GM23338 (cell line): ENCODE data around the gene FAXDC2. TPM values are rescaled to one million over a fixed set of nuclear protein-coding genes. Genes with fewer than 3 reads are reported as not detected.

ENCODE experiments used
- ATAC-seq: fragments of 200-7000 bp; cut with Tn5 transposase; 3 replicates; pipeline ENCODE4 v1.9.1; 2020
- DNase-seq: peaks from one replicate; pipeline ENCODE4 v3.0.0-alpha.2; 2015; ENCODE audit warnings: low spot score
- H2AFZ ChIP-seq: fragments of 200-600 bp; sonication (generic); 2 replicates; pipeline ENCODE4 v1.8.0; 2016; ENCODE audit warnings: antibody characterized with exemption, mild to moderate bottlenecking, moderate library complexity
- H3F3A ChIP-seq: fragments of 200-600 bp; sonication (generic); replicated peaks from 2 replicates; pipeline ENCODE4 v1.8.0; 2017; ENCODE audit warnings: antibody characterized with exemption, mixed run types, low read depth
- H3K27ac ChIP-seq: fragments of 200-600 bp; sonication (generic); 2 replicates; pipeline ENCODE4 v1.6.1; 2016; ENCODE audit warnings: low read depth
- H3K27me3 ChIP-seq: fragments of 200-600 bp; sonication (generic); 2 replicates; pipeline ENCODE4 v1.8.0; 2016; ENCODE audit warnings: mild to moderate bottlenecking, mixed run types, moderate library complexity; ENCODE audit not compliant: insufficient read depth
- H3K36me3 ChIP-seq: fragments of 200-600 bp; sonication (generic); 2 replicates; pipeline ENCODE4 v1.8.0; 2016; ENCODE audit warnings: mild to moderate bottlenecking; ENCODE audit not compliant: insufficient read depth
- H3K4me1 ChIP-seq: fragments of 200-600 bp; sonication (generic); 2 replicates; pipeline ENCODE4 v1.8.0; 2016; ENCODE audit warnings: mild to moderate bottlenecking, moderate library complexity; ENCODE audit not compliant: insufficient read depth
- H3K4me2 ChIP-seq: fragments of 200-600 bp; sonication (generic); 2 replicates; pipeline ENCODE4 v1.7.1; 2017; ENCODE audit warnings: mixed run types
- H3K4me3 ChIP-seq: fragments of 200-600 bp; sonication (generic); 2 replicates; pipeline ENCODE4 v1.6.1; 2016; ENCODE audit warnings: mixed run types
- H3K79me2 ChIP-seq: fragments of 200-600 bp; sonication (generic); replicated peaks from 2 replicates; pipeline ENCODE4 v1.8.0; 2017; ENCODE audit warnings: mild to moderate bottlenecking; ENCODE audit not compliant: insufficient read depth
- H3K9me2 ChIP-seq: fragments of 200-600 bp; sonication (generic); 2 replicates; pipeline ENCODE4 v1.8.0; 2017; ENCODE audit not compliant: insufficient read depth
- H4K20me1 ChIP-seq: fragments of 200-600 bp; sonication (generic); replicated peaks from 2 replicates; pipeline ENCODE4 v1.8.0; 2017; ENCODE audit warnings: mild to moderate bottlenecking; ENCODE audit not compliant: insufficient read depth
- H3K27ac Mint-ChIP-seq: 2 replicates; pipeline ENCODE4 v1.8.0; 2020; ENCODE audit warnings: inconsistent platforms, mild to moderate bottlenecking, moderate library complexity, mixed read lengths
- H3K27me3 Mint-ChIP-seq: 3 replicates; pipeline ENCODE4 v1.8.0; 2022; ENCODE audit warnings: low read depth, mild to moderate bottlenecking, moderate library complexity, mixed read lengths, inconsistent platforms; ENCODE audit not compliant: insufficient read depth, poor library complexity
- H3K36me3 Mint-ChIP-seq: 3 replicates; pipeline ENCODE4 v1.8.0; 2021; ENCODE audit warnings: low read depth, mild to moderate bottlenecking, inconsistent platforms, moderate library complexity, mixed read lengths
- H3K4me1 Mint-ChIP-seq: 3 replicates; pipeline ENCODE4 v1.8.0; 2020; ENCODE audit warnings: mild to moderate bottlenecking, inconsistent platforms, mixed read lengths
- H3K4me3 Mint-ChIP-seq: 3 replicates; pipeline ENCODE4 v1.8.0; 2021; ENCODE audit warnings: moderate library complexity, mild to moderate bottlenecking, inconsistent platforms, mixed read lengths
- H3K9me3 Mint-ChIP-seq: 3 replicates; pipeline ENCODE4 v1.8.0; 2020; ENCODE audit warnings: moderate library complexity, mild to moderate bottlenecking, inconsistent platforms, mixed read lengths
- EZH2 ChIP-seq: fragments of 200-600 bp; sonication (generic); IDR thresholded peaks from one replicate; pipeline ENCODE4 v1.8.0; 2017; ENCODE audit warnings: antibody characterized with exemption, mild to moderate bottlenecking, low read depth; ENCODE audit not compliant: unreplicated experiment
- POLR2AphosphoS5 ChIP-seq: IDR thresholded peaks from 2 replicates; pipeline ENCODE4 v1.6.1; 2016; ENCODE audit warnings: antibody characterized with exemption, low read depth
- STAT1 ChIP-seq: IDR thresholded peaks from one replicate; pipeline ENCODE4 v1.6.1; 2016; ENCODE audit warnings: antibody characterized with exemption; ENCODE audit not compliant: unreplicated experiment
- ZNF331 ChIP-seq: fragments of 250-450 bp; sonication (Bioruptor Pico); IDR thresholded peaks from 2 replicates; pipeline ENCODE4 v1.5.0; 2020; ENCODE audit warnings: low read depth, mild to moderate bottlenecking, moderate library complexity
- polyA plus RNA-seq: library from polyadenylated mRNA; unstranded; fragments of >200 nt; fragmentation: Nextera tagmentation; extraction: Ambion mirVana; gene quantifications from 2 replicates; pipeline ENCODE4 v1.2.1, GENCODE V29; 2016
- total RNA-seq: library from RNA; depleted of rRNA; stranded (reverse); fragments of >200 nt; shearing (Covaris generic); gene quantifications from 2 replicates; pipeline ENCODE4 v1.2.3, GENCODE V29; 2014
- TF ChIP-seq, protein P1 (sequence below): fragments of 250-450 bp; sonication (Bioruptor Pico); IDR thresholded peaks from 2 replicates; pipeline ENCODE4 v1.5.0; 2020; ENCODE audit warnings: mild to moderate bottlenecking, moderate library complexity
- TF ChIP-seq, protein P2 (sequence below): IDR thresholded peaks from one replicate; pipeline ENCODE4 v1.6.1; 2018; ENCODE audit warnings: antibody characterized with exemption; ENCODE audit not compliant: unreplicated experiment
- TF ChIP-seq, protein P3 (sequence below): IDR thresholded peaks from 2 replicates; pipeline ENCODE4 v1.6.1; 2016; ENCODE audit warnings: antibody characterized with exemption

The FAXDC2 gene
- total and polyA plus RNA-seq, 2 experiments from 2014 or later: 4.0 to 4.6 TPM

DNA sequence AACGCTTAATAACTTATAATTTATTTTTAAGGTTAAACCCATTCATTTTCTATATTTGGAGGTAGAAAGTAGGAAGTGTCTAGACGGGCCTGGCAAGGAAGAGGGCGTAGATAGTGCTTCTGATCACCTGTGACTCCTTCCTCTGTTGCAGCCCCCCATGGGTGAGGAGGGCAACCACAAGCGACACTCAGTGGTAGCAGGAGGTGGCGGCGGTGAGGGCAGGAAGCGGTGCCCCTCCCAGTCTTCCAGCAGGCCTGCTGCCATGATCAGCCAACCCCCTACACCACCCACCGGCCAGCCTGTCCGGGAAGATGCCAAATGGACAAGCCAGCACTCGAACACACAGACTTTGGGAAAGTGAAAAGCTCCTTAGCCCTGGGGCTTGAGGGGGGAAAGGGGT, 36.7 kb downstream of the FAXDC2 start (continued):
- TF ChIP-seq, protein P1, sequence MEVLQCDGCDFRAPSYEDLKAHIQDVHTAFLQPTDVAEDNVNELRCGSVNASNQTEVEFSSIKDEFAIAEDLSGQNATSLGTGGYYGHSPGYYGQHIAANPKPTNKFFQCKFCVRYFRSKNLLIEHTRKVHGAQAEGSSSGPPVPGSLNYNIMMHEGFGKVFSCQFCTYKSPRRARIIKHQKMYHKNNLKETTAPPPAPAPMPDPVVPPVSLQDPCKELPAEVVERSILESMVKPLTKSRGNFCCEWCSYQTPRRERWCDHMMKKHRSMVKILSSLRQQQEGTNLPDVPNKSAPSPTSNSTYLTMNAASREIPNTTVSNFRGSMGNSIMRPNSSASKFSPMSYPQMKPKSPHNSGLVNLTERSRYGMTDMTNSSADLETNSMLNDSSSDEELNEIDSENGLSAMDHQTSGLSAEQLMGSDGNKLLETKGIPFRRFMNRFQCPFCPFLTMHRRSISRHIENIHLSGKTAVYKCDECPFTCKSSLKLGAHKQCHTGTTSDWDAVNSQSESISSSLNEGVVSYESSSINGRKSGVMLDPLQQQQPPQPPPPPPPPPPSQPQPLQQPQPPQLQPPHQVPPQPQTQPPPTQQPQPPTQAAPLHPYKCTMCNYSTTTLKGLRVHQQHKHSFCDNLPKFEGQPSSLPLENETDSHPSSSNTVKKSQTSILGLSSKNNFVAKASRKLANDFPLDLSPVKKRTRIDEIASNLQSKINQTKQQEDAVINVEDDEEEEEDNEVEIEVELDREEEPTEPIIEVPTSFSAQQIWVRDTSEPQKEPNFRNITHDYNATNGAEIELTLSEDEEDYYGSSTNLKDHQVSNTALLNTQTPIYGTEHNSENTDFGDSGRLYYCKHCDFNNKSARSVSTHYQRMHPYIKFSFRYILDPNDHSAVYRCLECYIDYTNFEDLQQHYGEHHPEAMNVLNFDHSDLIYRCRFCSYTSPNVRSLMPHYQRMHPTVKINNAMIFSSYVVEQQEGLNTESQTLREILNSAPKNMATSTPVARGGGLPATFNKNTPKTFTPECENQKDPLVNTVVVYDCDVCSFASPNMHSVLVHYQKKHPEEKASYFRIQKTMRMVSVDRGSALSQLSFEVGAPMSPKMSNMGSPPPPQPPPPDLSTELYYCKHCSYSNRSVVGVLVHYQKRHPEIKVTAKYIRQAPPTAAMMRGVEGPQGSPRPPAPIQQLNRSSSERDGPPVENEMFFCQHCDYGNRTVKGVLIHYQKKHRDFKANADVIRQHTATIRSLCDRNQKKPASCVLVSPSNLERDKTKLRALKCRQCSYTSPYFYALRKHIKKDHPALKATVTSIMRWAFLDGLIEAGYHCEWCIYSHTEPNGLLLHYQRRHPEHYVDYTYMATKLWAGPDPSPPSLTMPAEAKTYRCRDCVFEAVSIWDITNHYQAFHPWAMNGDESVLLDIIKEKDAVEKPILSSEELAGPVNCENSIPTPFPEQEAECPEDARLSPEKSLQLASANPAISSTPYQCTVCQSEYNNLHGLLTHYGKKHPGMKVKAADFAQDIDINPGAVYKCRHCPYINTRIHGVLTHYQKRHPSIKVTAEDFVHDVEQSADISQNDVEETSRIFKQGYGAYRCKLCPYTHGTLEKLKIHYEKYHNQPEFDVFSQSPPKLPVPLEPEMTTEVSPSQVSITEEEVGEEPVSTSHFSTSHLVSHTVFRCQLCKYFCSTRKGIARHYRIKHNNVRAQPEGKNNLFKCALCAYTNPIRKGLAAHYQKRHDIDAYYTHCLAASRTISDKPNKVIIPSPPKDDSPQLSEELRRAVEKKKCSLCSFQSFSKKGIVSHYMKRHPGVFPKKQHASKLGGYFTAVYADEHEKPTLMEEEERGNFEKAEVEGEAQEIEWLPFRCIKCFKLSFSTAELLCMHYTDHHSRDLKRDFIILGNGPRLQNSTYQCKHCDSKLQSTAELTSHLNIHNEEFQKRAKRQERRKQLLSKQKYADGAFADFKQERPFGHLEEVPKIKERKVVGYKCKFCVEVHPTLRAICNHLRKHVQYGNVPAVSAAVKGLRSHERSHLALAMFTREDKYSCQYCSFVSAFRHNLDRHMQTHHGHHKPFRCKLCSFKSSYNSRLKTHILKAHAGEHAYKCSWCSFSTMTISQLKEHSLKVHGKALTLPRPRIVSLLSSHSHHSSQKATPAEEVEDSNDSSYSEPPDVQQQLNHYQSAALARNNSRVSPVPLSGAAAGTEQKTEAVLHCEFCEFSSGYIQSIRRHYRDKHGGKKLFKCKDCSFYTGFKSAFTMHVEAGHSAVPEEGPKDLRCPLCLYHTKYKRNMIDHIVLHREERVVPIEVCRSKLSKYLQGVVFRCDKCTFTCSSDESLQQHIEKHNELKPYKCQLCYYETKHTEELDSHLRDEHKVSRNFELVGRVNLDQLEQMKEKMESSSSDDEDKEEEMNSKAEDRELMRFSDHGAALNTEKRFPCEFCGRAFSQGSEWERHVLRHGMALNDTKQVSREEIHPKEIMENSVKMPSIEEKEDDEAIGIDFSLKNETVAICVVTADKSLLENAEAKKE (CRISPR knock-in tag): no peak

DNA sequence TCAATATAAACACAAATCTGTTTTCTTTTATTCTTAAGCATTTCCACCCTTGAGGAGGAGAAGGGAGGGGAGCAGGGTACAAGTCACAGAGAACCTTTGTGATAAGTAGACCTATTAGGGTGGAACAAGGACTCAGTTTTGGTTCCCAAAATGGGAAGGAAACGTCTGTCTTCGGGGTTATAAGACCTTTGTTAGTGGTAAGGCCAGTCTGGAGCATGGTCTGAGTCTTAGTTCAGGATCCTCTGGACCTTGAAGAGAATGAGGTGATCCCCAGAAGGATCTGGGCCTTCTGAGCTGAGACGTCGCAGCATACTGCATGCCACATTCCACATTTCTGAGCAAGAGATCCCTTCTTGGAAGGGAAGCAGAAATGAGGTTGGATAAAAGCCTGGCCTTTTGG, 37.2 kb downstream of the FAXDC2 start:
- Histone ChIP-seq H4K20me1 (peaks cover 37% of the 10 kb centered on the region), H2AFZ (no peak overlapping the region), H3K27ac (no peak overlapping the region), H3K27me3 (no peaks in the 10 kb centered on the region), H3K9me2 (no peaks in the 10 kb centered on the region), H3K36me3 (peaks cover 82% of the 10 kb centered on the region), H3F3A (peaks cover 41% of the 10 kb centered on the region), H3K4me1 (no peaks in the 10 kb centered on the region), H3K4me2 (no peak overlapping the region), H3K4me3 (no peak overlapping the region), H3K79me2 (peaks cover 20% of the 10 kb centered on the region; the same call in 1 of the 2 replicates)
- ATAC-seq: no peak
- Mint-ChIP-seq H3K36me3 (peaks cover 98% of the 10 kb centered on the region), H3K9me3 (no peaks in the 10 kb centered on the region), H3K27me3 (peaks cover 20% of the 10 kb centered on the region), H3K4me1 (peaks cover 8% of the 10 kb centered on the region; the same call in 1 of the 3 replicates), H3K27ac (no peak overlapping the region), H3K4me3 (no peak overlapping the region)
- no peak for DNase-seq
- TF ChIP-seq EZH2 (no peak), ZNF331 (CRISPR knock-in tag) (no peak), POLR2AphosphoS5 (no peak), STAT1 (no peak)
- TF ChIP-seq, protein P2, sequence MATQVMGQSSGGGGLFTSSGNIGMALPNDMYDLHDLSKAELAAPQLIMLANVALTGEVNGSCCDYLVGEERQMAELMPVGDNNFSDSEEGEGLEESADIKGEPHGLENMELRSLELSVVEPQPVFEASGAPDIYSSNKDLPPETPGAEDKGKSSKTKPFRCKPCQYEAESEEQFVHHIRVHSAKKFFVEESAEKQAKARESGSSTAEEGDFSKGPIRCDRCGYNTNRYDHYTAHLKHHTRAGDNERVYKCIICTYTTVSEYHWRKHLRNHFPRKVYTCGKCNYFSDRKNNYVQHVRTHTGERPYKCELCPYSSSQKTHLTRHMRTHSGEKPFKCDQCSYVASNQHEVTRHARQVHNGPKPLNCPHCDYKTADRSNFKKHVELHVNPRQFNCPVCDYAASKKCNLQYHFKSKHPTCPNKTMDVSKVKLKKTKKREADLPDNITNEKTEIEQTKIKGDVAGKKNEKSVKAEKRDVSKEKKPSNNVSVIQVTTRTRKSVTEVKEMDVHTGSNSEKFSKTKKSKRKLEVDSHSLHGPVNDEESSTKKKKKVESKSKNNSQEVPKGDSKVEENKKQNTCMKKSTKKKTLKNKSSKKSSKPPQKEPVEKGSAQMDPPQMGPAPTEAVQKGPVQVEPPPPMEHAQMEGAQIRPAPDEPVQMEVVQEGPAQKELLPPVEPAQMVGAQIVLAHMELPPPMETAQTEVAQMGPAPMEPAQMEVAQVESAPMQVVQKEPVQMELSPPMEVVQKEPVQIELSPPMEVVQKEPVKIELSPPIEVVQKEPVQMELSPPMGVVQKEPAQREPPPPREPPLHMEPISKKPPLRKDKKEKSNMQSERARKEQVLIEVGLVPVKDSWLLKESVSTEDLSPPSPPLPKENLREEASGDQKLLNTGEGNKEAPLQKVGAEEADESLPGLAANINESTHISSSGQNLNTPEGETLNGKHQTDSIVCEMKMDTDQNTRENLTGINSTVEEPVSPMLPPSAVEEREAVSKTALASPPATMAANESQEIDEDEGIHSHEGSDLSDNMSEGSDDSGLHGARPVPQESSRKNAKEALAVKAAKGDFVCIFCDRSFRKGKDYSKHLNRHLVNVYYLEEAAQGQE: no peak
- TF ChIP-seq, protein P3, sequence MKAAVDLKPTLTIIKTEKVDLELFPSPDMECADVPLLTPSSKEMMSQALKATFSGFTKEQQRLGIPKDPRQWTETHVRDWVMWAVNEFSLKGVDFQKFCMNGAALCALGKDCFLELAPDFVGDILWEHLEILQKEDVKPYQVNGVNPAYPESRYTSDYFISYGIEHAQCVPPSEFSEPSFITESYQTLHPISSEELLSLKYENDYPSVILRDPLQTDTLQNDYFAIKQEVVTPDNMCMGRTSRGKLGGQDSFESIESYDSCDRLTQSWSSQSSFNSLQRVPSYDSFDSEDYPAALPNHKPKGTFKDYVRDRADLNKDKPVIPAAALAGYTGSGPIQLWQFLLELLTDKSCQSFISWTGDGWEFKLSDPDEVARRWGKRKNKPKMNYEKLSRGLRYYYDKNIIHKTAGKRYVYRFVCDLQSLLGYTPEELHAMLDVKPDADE: no peak
